Frontal cortex (tissue), 4 donors: ENCODE results near the gene SCGB1D1. TPM values are rescaled to one million over a fixed set of nuclear protein-coding genes. Genes with fewer than 3 reads are reported as not detected.

ENCODE experiments used
- DNase-seq, 2 donors: peaks; one replicate each; pipeline ENCODE4 v3.0.0; 2012; ENCODE audit warnings: low spot score in 2 of 2
- FAIRE-seq: peaks from 2 replicates; lab custom pipeline; 2012; peaks lifted over from hg19 to GRCh38; lab: Jason Lieb, UNC
- total RNA-seq: library from RNA; depleted of rRNA; stranded (reverse); fragments of >200 nt; gene quantifications from one replicate; pipeline ENCODE4 v1.2.3, GENCODE V29; 2014
- donor health status: control.
- donor health status: control.
- donor health status: control.

Gene SCGB1D1
- not detected for total RNA-seq

- DNase-seq (no peak), FAIRE-seq (no peak)
Measured at GRCh38 chr11:62190011-62190410, at the start of gene SCGB1D1. SCGB1D1 (plus strand) TSS chr11:62190216; CDS start chr11:62190285, 69 bp downstream.

GRCh38 chr11:62140304-62141110, 49.5 kb upstream of the SCGB1D1 start:
- FAIRE-seq (no peak), DNase-seq (no peak)

GRCh38 chr11:62141111-62142042, 48.6 kb upstream of the SCGB1D1 start:
- no peak for DNase-seq
- no peak for FAIRE-seq

GRCh38 chr11:62142043-62142375, 48.0 kb upstream of the SCGB1D1 start:
- no peak for FAIRE-seq
- no peak for DNase-seq

- DNase-seq = peak in 1 of 2 donors; percentile 49
- FAIRE-seq = no peak
Measured at GRCh38 chr11:62142921-62143320, 47.1 kb upstream of the SCGB1D1 start.

- DNase-seq (no peak), FAIRE-seq (no peak)
Measured at GRCh38 chr11:62143727-62144126, 46.3 kb upstream of the SCGB1D1 start.

GRCh38 chr11:62144641-62145255, 45.3 kb upstream of the SCGB1D1 start:
- FAIRE-seq = no peak
- DNase-seq = no peak

GRCh38 chr11:62145261-62145871, 44.6 kb upstream of the SCGB1D1 start:
- FAIRE-seq (no peak), DNase-seq (no peak)

GRCh38 chr11:62146476-62147200, 43.4 kb upstream of the SCGB1D1 start:
- FAIRE-seq (no peak), DNase-seq (no peak)

GRCh38 chr11:62147545-62147944, 42.5 kb upstream of the SCGB1D1 start:
- no peak for DNase-seq
- no peak for FAIRE-seq

GRCh38 chr11:62148271-62148980, 41.6 kb upstream of the SCGB1D1 start:
- DNase-seq (no peak), FAIRE-seq (no peak)

GRCh38 chr11:62149986-62150886, 39.8 kb upstream of the SCGB1D1 start:
- DNase-seq (no peak), FAIRE-seq (no peak)

- no peak for FAIRE-seq
- DNase-seq = no peak
Measured at GRCh38 chr11:62150887-62151736, 38.9 kb upstream of the SCGB1D1 start.

GRCh38 chr11:62151737-62152102, 38.3 kb upstream of the SCGB1D1 start:
- DNase-seq (no peak), FAIRE-seq (no peak)

- no peak for FAIRE-seq
- DNase-seq = no peak
Measured at GRCh38 chr11:62152245-62153086, 37.5 kb upstream of the SCGB1D1 start.

- FAIRE-seq = no peak
- DNase-seq = no peak
Measured at GRCh38 chr11:62153087-62153395, 37.0 kb upstream of the SCGB1D1 start.
